ENCODE data around the gene RAX2. TPM values are rescaled to one million over a fixed set of nuclear protein-coding genes. Genes with fewer than 3 reads are reported as not detected.

RAX2 gene
- total RNA-seq, 1 donor from 2014 or later: not detected

DNA sequence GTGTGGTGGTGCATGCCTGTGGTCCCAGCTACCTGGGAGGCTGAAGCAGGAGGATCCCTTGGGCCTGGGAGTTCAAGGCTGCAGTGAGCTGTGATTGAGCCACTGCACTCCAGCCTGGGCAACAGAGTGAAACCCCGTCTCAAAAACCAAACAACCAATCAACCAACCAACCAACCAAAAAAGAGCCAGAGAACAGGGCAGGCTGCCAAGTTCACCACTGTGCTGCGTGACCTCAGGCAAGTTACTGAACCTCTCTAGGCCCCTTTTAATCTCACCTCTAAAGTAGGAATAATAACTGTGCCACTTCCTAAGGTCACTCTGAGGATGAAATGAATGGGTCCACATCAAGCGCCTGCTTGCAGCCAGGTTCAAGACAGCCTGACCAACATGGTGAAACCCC, 46.9 kb downstream of the RAX2 start:
- intact Hi-C loops (cut with DNase I): no loop called here
- Histone ChIP-seq H3K27me3 (peaks cover 6% of the 10 kb centered on the region), H3K4me1 (peaks cover 12% of the 10 kb centered on the region), H3K36me3 (no peaks in the 10 kb centered on the region), H3K9me3 (no peaks in the 10 kb centered on the region), H3K4me3 (no peak overlapping the region), H3K27ac (no peak overlapping the region)
- TF ChIP-seq POLR2AphosphoS5 (IDR thresholded peaks at IDR 0.05; ENCODE audit: insufficient read depth in 1 of 2, low read depth in 1 of 2) (no peak), POLR2A (IDR thresholded peaks at IDR 0.05) (no peak)
- TF ChIP-seq, protein P1, sequence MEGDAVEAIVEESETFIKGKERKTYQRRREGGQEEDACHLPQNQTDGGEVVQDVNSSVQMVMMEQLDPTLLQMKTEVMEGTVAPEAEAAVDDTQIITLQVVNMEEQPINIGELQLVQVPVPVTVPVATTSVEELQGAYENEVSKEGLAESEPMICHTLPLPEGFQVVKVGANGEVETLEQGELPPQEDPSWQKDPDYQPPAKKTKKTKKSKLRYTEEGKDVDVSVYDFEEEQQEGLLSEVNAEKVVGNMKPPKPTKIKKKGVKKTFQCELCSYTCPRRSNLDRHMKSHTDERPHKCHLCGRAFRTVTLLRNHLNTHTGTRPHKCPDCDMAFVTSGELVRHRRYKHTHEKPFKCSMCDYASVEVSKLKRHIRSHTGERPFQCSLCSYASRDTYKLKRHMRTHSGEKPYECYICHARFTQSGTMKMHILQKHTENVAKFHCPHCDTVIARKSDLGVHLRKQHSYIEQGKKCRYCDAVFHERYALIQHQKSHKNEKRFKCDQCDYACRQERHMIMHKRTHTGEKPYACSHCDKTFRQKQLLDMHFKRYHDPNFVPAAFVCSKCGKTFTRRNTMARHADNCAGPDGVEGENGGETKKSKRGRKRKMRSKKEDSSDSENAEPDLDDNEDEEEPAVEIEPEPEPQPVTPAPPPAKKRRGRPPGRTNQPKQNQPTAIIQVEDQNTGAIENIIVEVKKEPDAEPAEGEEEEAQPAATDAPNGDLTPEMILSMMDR (IDR thresholded peaks at IDR 0.05): no peak
- no peak for DNase-seq (ENCODE audit: extremely low spot score in 2 of 2)

DNA sequence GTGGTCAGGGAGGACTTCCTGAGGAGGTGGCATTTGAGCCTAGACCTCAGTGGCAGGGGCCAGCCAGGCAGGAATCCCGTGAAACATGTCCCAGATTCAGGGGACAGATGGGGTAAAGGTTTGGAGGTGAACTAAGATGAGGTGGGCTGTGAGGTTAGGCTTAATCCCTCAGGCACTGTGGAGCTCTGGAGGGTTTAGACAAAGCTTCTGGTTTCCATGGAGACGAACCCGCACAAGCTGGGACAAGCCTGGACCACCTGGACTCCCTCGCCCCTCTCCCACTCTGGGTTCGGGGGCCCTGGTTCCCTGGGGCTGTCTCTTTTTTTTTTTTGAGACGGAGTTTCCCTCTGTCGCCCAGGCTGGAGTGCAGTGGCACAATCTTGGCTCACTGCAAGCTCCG, 48.1 kb downstream of the RAX2 start:
- no peaks in the 10 kb centered on the region for H3K9me3 ChIP-seq
- peaks cover 6% of the 10 kb centered on the region for H3K27me3 ChIP-seq
- no peak for TF ChIP-seq POLR2A (IDR thresholded peaks at IDR 0.05)
- TF ChIP-seq POLR2AphosphoS5 (IDR thresholded peaks at IDR 0.05; ENCODE audit: insufficient read depth in 1 of 2, low read depth in 1 of 2): no peak
- TF ChIP-seq, protein P1 (IDR thresholded peaks at IDR 0.05): no peak
- H3K4me1 ChIP-seq: peaks cover 12% of the 10 kb centered on the region
- no peak for DNase-seq (ENCODE audit: extremely low spot score in 2 of 2)
- H3K4me3 ChIP-seq: no peak overlapping the region
- no peak overlapping the region for H3K27ac ChIP-seq
- no peaks in the 10 kb centered on the region for H3K36me3 ChIP-seq
- intact Hi-C loops (cut with DNase I): no loop called here

DNA sequence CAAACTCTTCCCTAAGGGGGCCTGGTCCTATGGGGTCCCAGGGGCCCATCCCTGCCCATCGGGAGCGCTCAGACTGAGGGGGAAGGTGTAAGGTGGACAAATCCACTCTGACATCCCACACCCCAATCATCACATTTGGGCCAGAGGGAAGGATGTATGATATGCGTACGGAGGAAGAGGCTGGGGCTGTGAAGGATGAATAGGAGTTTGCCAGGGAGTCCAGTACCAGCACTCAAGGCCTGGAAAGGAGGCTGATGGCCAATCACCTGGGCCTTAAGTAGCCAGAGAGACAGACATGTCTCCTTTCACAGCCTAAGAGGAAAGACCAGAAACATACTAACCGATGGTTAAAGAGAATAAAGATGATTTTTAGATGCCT, 48.9 kb downstream of the RAX2 start:
- no peak overlapping the region for H3K4me3 ChIP-seq

DNA sequence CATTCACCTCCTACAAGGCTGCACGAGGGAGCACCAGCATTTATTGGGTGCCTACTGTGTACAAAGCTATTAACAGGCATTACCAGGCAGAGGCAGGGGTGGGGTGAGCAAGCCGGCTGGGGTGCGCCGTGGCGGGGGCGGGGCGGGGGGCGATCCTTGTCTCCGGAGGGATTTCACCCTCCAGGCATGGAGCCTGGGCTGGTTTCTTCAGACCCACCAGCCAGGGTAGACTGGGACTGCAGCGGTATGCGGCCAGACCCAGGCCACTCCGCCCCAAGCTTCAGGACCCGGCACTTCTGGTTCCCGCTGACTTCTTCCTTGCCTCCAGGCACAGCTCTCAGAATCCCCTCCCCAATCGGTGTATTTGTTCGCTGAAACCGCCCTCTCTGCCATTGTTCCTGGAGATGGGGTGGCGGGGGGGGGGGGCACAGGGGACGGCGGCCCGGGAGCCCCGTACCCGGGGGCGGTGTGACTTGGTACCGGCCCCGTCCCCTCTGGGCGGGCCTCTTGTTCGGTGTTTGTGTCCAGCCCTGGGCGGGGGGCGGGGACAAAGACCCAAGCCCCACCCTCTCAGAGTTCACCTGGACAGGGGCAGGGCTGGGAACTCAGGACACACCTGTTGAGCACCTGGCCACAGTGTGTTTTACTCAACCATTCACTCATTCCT, 49.5 kb downstream of the RAX2 start:
- no peaks in the 10 kb centered on the region for H3K9me3 ChIP-seq
- TF ChIP-seq POLR2A (IDR thresholded peaks at IDR 0.05) (no peak), POLR2AphosphoS5 (IDR thresholded peaks at IDR 0.05; ENCODE audit: insufficient read depth in 1 of 2, low read depth in 1 of 2) (no peak)
- TF ChIP-seq, protein P1 (IDR thresholded peaks at IDR 0.05): no peak
- H3K27ac ChIP-seq: no peak overlapping the region
- DNase-seq (ENCODE audit: extremely low spot score in 2 of 2): no peak
- intact Hi-C loops (cut with DNase I): no loop called here
- H3K4me3 ChIP-seq: peak overlapping the region; percentile 22 to 26
- H3K36me3 ChIP-seq: no peaks in the 10 kb centered on the region
- H3K27me3 ChIP-seq: peaks cover 6% of the 10 kb centered on the region
- H3K4me1 ChIP-seq: peaks cover 12% of the 10 kb centered on the region

More for the DNA sequence above, 48.9 kb downstream of the RAX2 start:
- Histone ChIP-seq H3K9me3 (no peaks in the 10 kb centered on the region), H3K36me3 (no peaks in the 10 kb centered on the region), H3K27me3 (peaks cover 6% of the 10 kb centered on the region), H3K4me1 (peaks cover 12% of the 10 kb centered on the region), H3K27ac (no peak overlapping the region)
- intact Hi-C loops (cut with DNase I): no loop called here
- TF ChIP-seq, protein P1 (IDR thresholded peaks at IDR 0.05): no peak
- TF ChIP-seq POLR2AphosphoS5 (IDR thresholded peaks at IDR 0.05; ENCODE audit: insufficient read depth in 1 of 2, low read depth in 1 of 2): no peak
- TF ChIP-seq POLR2A (IDR thresholded peaks at IDR 0.05): no peak
- DNase-seq (ENCODE audit: extremely low spot score in 2 of 2): no peak

DNA sequence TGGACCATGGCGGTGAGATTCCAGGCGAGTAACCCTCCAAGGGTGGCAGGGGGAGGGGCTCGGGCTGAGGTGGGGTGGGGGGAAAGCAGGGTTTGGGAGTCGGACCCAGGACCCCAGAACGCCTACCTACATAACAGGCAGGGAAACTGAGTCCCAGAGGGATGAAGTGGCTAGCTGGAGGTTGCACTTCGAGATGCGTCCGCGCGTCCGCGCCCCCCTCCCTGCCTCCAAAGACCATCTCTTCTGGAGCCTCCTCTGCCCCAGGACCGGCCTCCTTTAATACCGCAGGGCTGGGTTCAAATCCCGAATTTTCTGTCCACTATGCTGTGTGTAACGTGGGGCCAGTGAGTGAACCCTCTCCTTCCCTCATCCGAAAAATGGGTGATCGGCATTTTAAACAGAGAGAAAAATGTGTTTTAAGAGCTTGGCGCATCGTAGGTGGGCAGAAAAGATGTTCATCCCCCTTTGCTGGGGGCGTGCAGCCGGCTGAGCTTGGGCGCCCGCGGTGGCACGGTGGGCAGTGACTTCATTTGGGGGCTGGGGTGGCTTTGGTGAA, 50.1 kb downstream of the RAX2 start:
- intact Hi-C loops (cut with DNase I): no loop called here
- Histone ChIP-seq H3K36me3 (no peaks in the 10 kb centered on the region), H3K4me3 (peak overlapping the region; percentile 22 to 26), H3K4me1 (peaks cover 12% of the 10 kb centered on the region), H3K27me3 (peaks cover 6% of the 10 kb centered on the region), H3K9me3 (no peaks in the 10 kb centered on the region), H3K27ac (no peak overlapping the region)
- TF ChIP-seq, protein P1 (IDR thresholded peaks at IDR 0.05): no peak
- TF ChIP-seq POLR2A (IDR thresholded peaks at IDR 0.05) (no peak), POLR2AphosphoS5 (IDR thresholded peaks at IDR 0.05; ENCODE audit: insufficient read depth in 1 of 2, low read depth in 1 of 2) (no peak)
- DNase-seq (ENCODE audit: extremely low spot score in 2 of 2): no peak
